ENCODE data around the gene ST3GAL5. TPM values are rescaled to one million over a fixed set of nuclear protein-coding genes. Genes with fewer than 3 reads are reported as not detected.
"Not testable (repeated sequence)": the region's sequence is repeated elsewhere in the genome, so short reads cannot be mapped to it uniquely, and the experiment has no call there.

Gene ST3GAL5
- total and polyA plus RNA-seq, 12 donors = 25.6 to 172 (median 85.6) TPM

DNA sequence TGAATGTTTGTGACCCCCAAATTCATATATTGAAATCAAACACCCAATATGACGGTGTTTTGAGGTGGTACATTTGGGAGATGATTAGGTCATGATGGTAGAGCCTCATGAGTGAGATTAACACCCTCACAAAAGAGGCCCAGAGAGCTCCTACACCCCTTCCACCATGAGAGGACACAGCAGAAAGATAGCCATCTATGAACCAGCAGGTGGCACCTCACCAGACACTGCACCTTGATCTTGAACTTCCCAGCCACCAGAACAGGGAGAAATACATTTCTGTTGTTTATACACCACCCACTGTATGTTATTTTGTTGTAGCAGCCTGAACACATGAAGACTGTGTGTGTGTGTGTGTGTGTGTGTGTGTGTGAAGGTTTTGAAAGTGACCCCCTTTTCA lies 58.1 kb downstream of the ST3GAL5 start:
- WGBS, 4 donors = 0 to 97% (median 70%) methylated on average over 1 of the region's 1 CpG
- no peaks in the 10 kb centered on the region for H3K9me3 ChIP-seq (replicated peaks in 1 of 3)
- intact Hi-C loops (cut with DNase I) = no loop called here
- H3K27ac ChIP-seq = no peak overlapping the region
- peak in 1 of 7 donors; percentile 18 for DNase-seq
- peaks cover 0 to 3% of the 10 kb centered on the region in 2 donors for H3K4me1 ChIP-seq (replicated peaks in 1 of 2)
- no peaks in the 10 kb centered on the region for H3K27me3 ChIP-seq
- TF ChIP-seq POLR2A (IDR thresholded peaks at IDR 0.05) = no peak
- TF ChIP-seq, protein P1, sequence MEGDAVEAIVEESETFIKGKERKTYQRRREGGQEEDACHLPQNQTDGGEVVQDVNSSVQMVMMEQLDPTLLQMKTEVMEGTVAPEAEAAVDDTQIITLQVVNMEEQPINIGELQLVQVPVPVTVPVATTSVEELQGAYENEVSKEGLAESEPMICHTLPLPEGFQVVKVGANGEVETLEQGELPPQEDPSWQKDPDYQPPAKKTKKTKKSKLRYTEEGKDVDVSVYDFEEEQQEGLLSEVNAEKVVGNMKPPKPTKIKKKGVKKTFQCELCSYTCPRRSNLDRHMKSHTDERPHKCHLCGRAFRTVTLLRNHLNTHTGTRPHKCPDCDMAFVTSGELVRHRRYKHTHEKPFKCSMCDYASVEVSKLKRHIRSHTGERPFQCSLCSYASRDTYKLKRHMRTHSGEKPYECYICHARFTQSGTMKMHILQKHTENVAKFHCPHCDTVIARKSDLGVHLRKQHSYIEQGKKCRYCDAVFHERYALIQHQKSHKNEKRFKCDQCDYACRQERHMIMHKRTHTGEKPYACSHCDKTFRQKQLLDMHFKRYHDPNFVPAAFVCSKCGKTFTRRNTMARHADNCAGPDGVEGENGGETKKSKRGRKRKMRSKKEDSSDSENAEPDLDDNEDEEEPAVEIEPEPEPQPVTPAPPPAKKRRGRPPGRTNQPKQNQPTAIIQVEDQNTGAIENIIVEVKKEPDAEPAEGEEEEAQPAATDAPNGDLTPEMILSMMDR (IDR thresholded peaks at IDR 0.05) = no peak
- no peaks in the 10 kb centered on the region for H3K36me3 ChIP-seq (replicated peaks in 1 of 2)
- no peak overlapping the region for H3K4me3 ChIP-seq

DNA sequence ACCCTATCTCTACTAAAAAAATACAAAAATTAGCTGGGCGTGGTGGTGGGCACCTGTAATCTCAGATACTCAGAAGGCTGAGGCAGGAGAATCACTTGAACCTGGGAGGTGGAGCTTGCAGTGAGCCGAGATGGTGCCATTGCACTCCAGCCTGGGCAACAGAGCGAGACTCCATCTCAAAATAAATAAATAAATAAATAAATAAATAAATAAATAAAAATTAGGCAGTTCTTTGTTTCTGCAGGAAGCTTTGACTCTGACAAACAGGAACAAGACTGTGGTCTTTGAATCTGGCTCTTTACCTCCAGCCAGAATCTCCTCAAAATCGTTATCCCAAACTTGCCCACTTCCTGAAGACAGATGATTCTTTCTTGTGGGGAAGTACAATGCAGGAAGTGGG lies 59.4 kb downstream of the ST3GAL5 start:
- peak in 1 of 7 donors; percentile 15 for DNase-seq
- not testable (repeated sequence) for H3K9me3 ChIP-seq (replicated peaks in 1 of 3); H3K27me3 ChIP-seq; H3K4me3 ChIP-seq; H3K36me3 ChIP-seq (replicated peaks in 1 of 2); H3K27ac ChIP-seq; H3K4me1 ChIP-seq (replicated peaks in 1 of 2)
- 83 to 92% (median 88%) methylated on average over 4 of the region's 4 CpGs for WGBS, 4 donors
- intact Hi-C loops (cut with DNase I) = loop anchor here in 1 of 2 donors (5.0 to 10.0 kb wide), 2 partner anchors 55 to 248 kb away; partner anchors contain the start of gene ST3GAL5

DNA sequence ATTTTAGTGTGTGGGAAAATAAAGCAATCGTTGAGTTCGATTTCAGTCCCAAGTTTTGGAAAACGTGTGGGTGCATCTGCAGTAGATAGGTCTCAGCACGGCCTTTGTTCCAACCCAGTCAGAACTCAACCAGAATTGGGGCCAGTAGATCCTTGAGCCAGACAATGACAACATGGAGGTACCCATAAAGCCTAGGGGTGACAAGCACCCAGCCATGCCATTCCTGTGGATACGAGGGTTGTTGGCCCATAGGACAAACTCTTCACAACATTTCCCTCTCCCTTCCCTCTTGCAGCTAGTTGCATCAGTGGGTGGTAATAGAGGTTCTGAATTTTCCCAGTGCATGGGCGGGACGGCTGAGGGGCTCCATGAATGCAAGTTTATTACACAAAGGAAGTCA lies 60.1 kb downstream of the ST3GAL5 start:
- DNase-seq = no peak
- 82 to 96% (median 92%) methylated on average over 7 of the region's 7 CpGs for WGBS, 4 donors
- TF ChIP-seq, protein P1 (IDR thresholded peaks at IDR 0.05) = no peak
- no peak for TF ChIP-seq POLR2A (IDR thresholded peaks at IDR 0.05)

DNA sequence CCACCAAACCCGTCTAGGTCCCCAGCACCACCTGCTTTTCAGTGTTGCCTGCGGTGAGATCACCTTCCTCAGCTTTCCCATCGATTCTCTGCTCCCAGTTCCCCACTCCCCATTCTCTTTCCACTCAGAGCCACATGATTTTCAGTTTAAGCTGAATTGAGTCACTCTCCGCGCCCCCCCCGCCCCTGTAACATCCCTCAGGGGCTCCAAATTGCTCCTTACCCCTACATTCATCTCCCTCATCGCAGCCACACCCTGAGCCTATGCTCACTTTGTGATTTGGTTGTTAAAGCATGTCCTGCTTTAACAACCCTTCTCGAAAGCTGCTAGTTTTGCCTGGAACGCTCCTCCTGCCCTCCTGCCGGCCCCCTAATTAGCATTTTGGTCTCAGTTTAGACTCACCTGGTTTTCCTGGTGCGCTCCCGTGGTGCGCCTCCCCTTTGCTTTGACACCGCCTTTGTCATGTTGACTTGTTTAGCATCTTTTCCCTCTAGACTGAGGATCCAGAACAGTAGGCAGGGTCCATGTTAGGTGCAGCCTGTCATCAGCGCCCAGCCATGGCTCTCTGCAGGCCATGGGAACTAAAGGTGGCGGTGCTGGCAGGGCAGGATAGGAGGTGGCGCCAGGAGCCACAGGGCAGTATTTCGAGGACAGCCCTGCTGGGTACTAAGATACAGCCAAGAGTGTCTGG lies 60.8 kb downstream of the ST3GAL5 start:
- H3K9me3 ChIP-seq (replicated peaks in 1 of 3) = no peaks in the 10 kb centered on the region
- TF ChIP-seq, protein P1 (IDR thresholded peaks at IDR 0.05) = no peak
- TF ChIP-seq POLR2A (IDR thresholded peaks at IDR 0.05) = no peak
- 77 to 80% (median 78%) methylated on average over 18 of the region's 18 CpGs for WGBS, 4 donors
- H3K4me3 ChIP-seq = peak overlapping the region in 1 of 4 donors; percentile 49
- H3K27ac ChIP-seq = no peak overlapping the region
- H3K27me3 ChIP-seq = no peaks in the 10 kb centered on the region
- peak in 1 of 7 donors; percentile 19 for DNase-seq
- H3K4me1 ChIP-seq (replicated peaks in 1 of 2) = peaks cover 0 to 3% of the 10 kb centered on the region in 2 donors
- intact Hi-C loops (cut with DNase I) = loop anchor here (2.0 to 10.0 kb wide), 3 partner anchors 57 to 251 kb away; partner anchors contain the start of gene ST3GAL5 (in 1 of the 2)
- no peaks in the 10 kb centered on the region for H3K36me3 ChIP-seq (replicated peaks in 1 of 2)

More for the DNA sequence above, 60.1 kb downstream of the ST3GAL5 start:
- no peaks in the 10 kb centered on the region for H3K9me3 ChIP-seq (replicated peaks in 1 of 3)
- intact Hi-C loops (cut with DNase I) = loop anchor here in 1 of 2 donors (5.0 to 10.0 kb wide), 2 partner anchors 56 to 249 kb away; partner anchors contain the start of gene ST3GAL5
- peaks cover 0 to 3% of the 10 kb centered on the region in 2 donors for H3K4me1 ChIP-seq (replicated peaks in 1 of 2)
- H3K27ac ChIP-seq = no peak overlapping the region
- no peak overlapping the region for H3K4me3 ChIP-seq
- H3K36me3 ChIP-seq (replicated peaks in 1 of 2) = no peaks in the 10 kb centered on the region
- H3K27me3 ChIP-seq = no peaks in the 10 kb centered on the region

Data from adrenal gland (tissue), 12 donors.